Colonic mucosa (tissue), 4 donors: ENCODE measurements around the gene RPS18. TPM values are rescaled to one million over a fixed set of nuclear protein-coding genes. Genes with fewer than 3 reads are reported as not detected.

ENCODE experiments used
- DNase-seq: peaks from one replicate; pipeline ENCODE4 v3.0.0-alpha.2; 2020
- H3K27ac ChIP-seq: fragments of 200-600 bp; one replicate; pipeline ENCODE4 v1.8.0; 2021
- H3K27me3 ChIP-seq: fragments of 200-600 bp; one replicate; pipeline ENCODE4 v1.8.0; 2021
- H3K36me3 ChIP-seq: fragments of 200-600 bp; one replicate; pipeline ENCODE4 v1.8.0; 2021
- H3K4me1 ChIP-seq: fragments of 200-600 bp; one replicate; pipeline ENCODE4 v1.8.0; 2021; ENCODE audit warnings: mild to moderate bottlenecking
- H3K4me3 ChIP-seq: fragments of 200-600 bp; one replicate; pipeline ENCODE4 v1.8.0; 2021
- H3K9ac ChIP-seq, 2 donors: one replicate each; pipeline ENCODE4 v1.7.0; 2013; ENCODE audit warnings: control low read depth in 2 of 2, low read depth in 2 of 2, low read length in 2 of 2
- H3K9me3 ChIP-seq: fragments of 200-600 bp; one replicate; pipeline ENCODE4 v1.8.0; 2021
- CTCF ChIP-seq: fragments of 200-600 bp; IDR thresholded peaks from one replicate; pipeline ENCODE4 v1.8.0; 2022; ENCODE audit warnings: antibody characterized with exemption, mild to moderate bottlenecking
- intact Hi-C: fragments of 100-400 bp; cut with DNase I; formaldehyde crosslinking; loops from one replicate; pipeline ENCODE4 v1.14.1; 2022
- total RNA-seq, 2 donors: library from RNA; stranded (reverse); fragmentation: NEBNext Ultra II Directional in 1 of 2; extraction: Animal tissue kit (Norgen Biotek cat#: 25700) in 1 of 2; gene quantifications; one replicate each; pipeline ENCODE4 v1.2.1, GENCODE V29; 2021
- donor health status: healthy.
- donor health status: DM: no; HTN: no; CAD: no.
- donor health status: DM: no; HTN: no; CAD: no.

Gene RPS18
- total RNA-seq, 2 donors from 2014 or later: 1,996 to 2,041 TPM

- H3K4me3 ChIP-seq: peak overlapping the region; percentile 79
- no peaks in the 10 kb centered on the region for H3K36me3 ChIP-seq
- H3K27me3 ChIP-seq: no peaks in the 10 kb centered on the region
- no peaks in the 10 kb centered on the region for H3K9me3 ChIP-seq
- DNase-seq: peak; percentile 94
- peak overlapping the region; percentile 89 to 99 for H3K9ac ChIP-seq
- H3K4me1 ChIP-seq: peaks cover 16% of the 10 kb centered on the region
- TF ChIP-seq CTCF: no peak
- H3K27ac ChIP-seq: peak overlapping the region; percentile 100
- intact Hi-C loops: loop anchor here (10.0 kb wide), 1 partner anchor 102 kb away; the partner anchor contains the start of genes CUTA and PHF1
Observed at GRCh38 chr6:33312361-33313104, 40.7 kb downstream of the RPS18 start.

- Histone ChIP-seq H3K36me3 (no peaks in the 10 kb centered on the region), H3K9ac (peak overlapping the region; percentile 89 to 99), H3K4me3 (peak overlapping the region; percentile 79), H3K9me3 (no peaks in the 10 kb centered on the region), H3K27ac (peak overlapping the region; percentile 100), H3K4me1 (peaks cover 16% of the 10 kb centered on the region), H3K27me3 (no peaks in the 10 kb centered on the region)
- intact Hi-C loops: loop anchor here (10.0 kb wide), 1 partner anchor 102 kb away; the partner anchor contains the start of genes CUTA and PHF1
- no peak for TF ChIP-seq CTCF
- no peak for DNase-seq
Observed at GRCh38 chr6:33313105-33313708, 41.3 kb downstream of the RPS18 start.

- Histone ChIP-seq H3K27me3 (no peaks in the 10 kb centered on the region), H3K4me1 (peaks cover 21% of the 10 kb centered on the region), H3K4me3 (peak within 1 kb of the TSS; percentile 79), H3K27ac (peak within 1 kb of the TSS; percentile 100), H3K9me3 (no peaks in the 10 kb centered on the region), H3K36me3 (no peaks in the 10 kb centered on the region), H3K9ac (peak within 1 kb of the TSS; percentile 89 to 99)
- TF ChIP-seq CTCF: no peak
- intact Hi-C loops: loop anchor here (10.0 kb wide), 1 partner anchor 101 kb away; the partner anchor contains the start of genes CUTA and PHF1
- peak; percentile 76 for DNase-seq
Observed at GRCh38 chr6:33313709-33314514, 42.0 kb downstream of the RPS18 start, which contains the start of gene TAPBP. Gene TAPBP, minus strand, starts transcription at chr6:33314078. Its CDS starts 37 bp downstream, at chr6:33314041.

GRCh38 chr6:33314515-33314942 lies 42.7 kb downstream of the RPS18 start:
- TF ChIP-seq CTCF: no peak
- H3K36me3 ChIP-seq: no peaks in the 10 kb centered on the region
- H3K27me3 ChIP-seq: no peaks in the 10 kb centered on the region
- intact Hi-C loops: loop anchor here (10.0 kb wide), 1 partner anchor 100 kb away; the partner anchor contains the start of genes CUTA and PHF1
- peaks cover 23% of the 10 kb centered on the region for H3K4me1 ChIP-seq
- peak; percentile 81 for DNase-seq
- H3K27ac ChIP-seq: peak overlapping the region; percentile 100
- H3K9ac ChIP-seq: peak overlapping the region; percentile 89 to 99
- H3K4me3 ChIP-seq: peak overlapping the region; percentile 79
- H3K9me3 ChIP-seq: no peaks in the 10 kb centered on the region
